Uterus (tissue), 4 donors: ENCODE data around the gene LGSN. TPM values are rescaled to one million over a fixed set of nuclear protein-coding genes. Genes with fewer than 3 reads are reported as not detected.
"Not testable (repeated sequence)": the region's sequence is repeated elsewhere in the genome, so short reads cannot be mapped to it uniquely, and the experiment has no call there.

Source experiments
- DNase-seq, 2 donors: peaks; one replicate each; pipeline ENCODE4 v3.0.0-alpha.2; 2019 to 2020
- H3K27ac ChIP-seq, 2 donors: fragments of 200-600 bp; sonication (generic); 1 replicate in 1 of 2; 2 replicates in 1 of 2; pipeline ENCODE4 v1.5.1; 2016 to 2018
- H3K27me3 ChIP-seq, 2 donors: fragments of 200-600 bp; sonication (generic); one replicate each; pipeline ENCODE4 v1.5.1; 2018 to 2019; ENCODE audit warnings: control low read depth in 1 of 2
- H3K36me3 ChIP-seq, 2 donors: fragments of 200-600 bp; sonication (generic); one replicate each; pipeline ENCODE4 v1.5.1; 2019; ENCODE audit warnings: control low read depth in 1 of 2
- H3K4me1 ChIP-seq, 2 donors: fragments of 200-600 bp; sonication (generic); one replicate each; pipeline ENCODE4 v1.5.1; 2018 to 2019; ENCODE audit warnings: control low read depth in 1 of 2
- H3K4me3 ChIP-seq, 2 donors: fragments of 200-600 bp; sonication (generic); 1 replicate in 1 of 2; 2 replicates in 1 of 2; pipeline ENCODE4 v1.5.1; 2018 to 2019; ENCODE audit warnings: mild to moderate bottlenecking in 1 of 2
- H3K9me3 ChIP-seq, 2 donors: fragments of 200-600 bp; sonication (generic); one replicate each; pipeline ENCODE4 v1.5.1; 2019; ENCODE audit warnings: control low read depth in 1 of 2
- CTCF ChIP-seq, 4 experiments: fragments of 200-600 bp in 2 of 4; fragments of 450-650 bp in 2 of 4; sonication (generic) in 2 of 4; IDR thresholded peaks; one replicate each; pipeline ENCODE4 v1.5.1; 2016 to 2019; ENCODE audit warnings: antibody characterized with exemption in 4 of 4, mild to moderate bottlenecking in 2 of 4, moderate library complexity in 1 of 4
- POLR2A ChIP-seq, 2 donors: fragments of 450-650 bp; IDR thresholded peaks; one replicate each; pipeline ENCODE4 v1.6.1; 2016; ENCODE audit warnings: antibody characterized with exemption in 2 of 2, mild to moderate bottlenecking in 1 of 2, moderate library complexity in 1 of 2
- intact Hi-C: fragments of 100-400 bp; cut with DNase I; formaldehyde crosslinking; loops from one replicate; pipeline ENCODE4 v1.15.1; 2023; ENCODE audit warnings: low total_unique reads
- small RNA-seq: library from RNA; depleted of rRNA; stranded (forward); fragments of <200 nt; gene quantifications from one replicate; pipeline ENCODE3, GENCODE V24; 2016
- total RNA-seq, 4 donors: library from RNA; depleted of rRNA in 3 of 4; stranded (reverse); fragments of >200 nt in 3 of 4; gene quantifications; one replicate each; pipeline versions ENCODE4 v1.1.0 to v1.2.4, GENCODE V29; 2014 to 2023
- donor health status: DM: yes; HTN: yes; CAD: no.

The LGSN gene
- total RNA-seq, 4 donors from 2014 or later: 0.41 TPM; not detected in 3

GRCh38 chr6:63245909-63246308, 73.9 kb downstream of the LGSN start:
- no peak for DNase-seq
- intact Hi-C loops: no loop called here

GRCh38 chr6:63245420-63245819, 74.4 kb downstream of the LGSN start:
- Histone ChIP-seq H3K36me3 (no peaks in the 10 kb centered on the region), H3K27me3 (no peaks in the 10 kb centered on the region), H3K4me3 (no peak overlapping the region), H3K27ac (no peak overlapping the region), H3K9me3 (no peaks in the 10 kb centered on the region), H3K4me1 (no peaks in the 10 kb centered on the region)
- DNase-seq: no peak
- TF ChIP-seq CTCF (IDR thresholded peaks at IDR 0.05) (no peak), POLR2A (IDR thresholded peaks at IDR 0.05) (no peak)
- intact Hi-C loops: no loop called here

More at GRCh38 chr6:63245909-63246308, 73.9 kb downstream of the LGSN start:
- H3K27me3 ChIP-seq: no peaks in the 10 kb centered on the region
- no peak overlapping the region for H3K4me3 ChIP-seq
- H3K36me3 ChIP-seq: no peaks in the 10 kb centered on the region
- no peaks in the 10 kb centered on the region for H3K4me1 ChIP-seq
- no peaks in the 10 kb centered on the region for H3K9me3 ChIP-seq
- TF ChIP-seq POLR2A (IDR thresholded peaks at IDR 0.05) (no peak), CTCF (IDR thresholded peaks at IDR 0.05) (no peak)
- no peak overlapping the region for H3K27ac ChIP-seq

GRCh38 chr6:63236398-63236817, 83.4 kb downstream of the LGSN start:
- H3K9me3 ChIP-seq: no peaks in the 10 kb centered on the region
- no peaks in the 10 kb centered on the region for H3K4me1 ChIP-seq
- no peak for DNase-seq
- intact Hi-C loops: no loop called here
- no peak overlapping the region for H3K4me3 ChIP-seq
- H3K27ac ChIP-seq: no peak overlapping the region
- TF ChIP-seq POLR2A (IDR thresholded peaks at IDR 0.05): no peak
- no peak for TF ChIP-seq CTCF (IDR thresholded peaks at IDR 0.05)
- no peaks in the 10 kb centered on the region for H3K36me3 ChIP-seq
- no peaks in the 10 kb centered on the region for H3K27me3 ChIP-seq

- H3K27ac ChIP-seq, DNase-seq, H3K36me3 ChIP-seq, H3K4me1 ChIP-seq, H3K4me3 ChIP-seq, H3K27me3 ChIP-seq, intact Hi-C loops, H3K9me3 ChIP-seq: not testable (repeated sequence)
Observed at GRCh38 chr6:63230511-63230910, 89.3 kb downstream of the LGSN start.

GRCh38 chr6:63230027-63230426, 89.8 kb downstream of the LGSN start:
- DNase-seq, H3K36me3 ChIP-seq, H3K4me3 ChIP-seq, H3K27me3 ChIP-seq, intact Hi-C loops, H3K27ac ChIP-seq, H3K4me1 ChIP-seq, H3K9me3 ChIP-seq: not testable (repeated sequence)

- H3K4me3 ChIP-seq, H3K36me3 ChIP-seq, intact Hi-C loops, H3K27ac ChIP-seq, H3K4me1 ChIP-seq, DNase-seq, H3K27me3 ChIP-seq, H3K9me3 ChIP-seq: not testable (repeated sequence)
Observed at GRCh38 chr6:63227928-63228894, 91.6 kb downstream of the LGSN start.

- H3K36me3 ChIP-seq, H3K27me3 ChIP-seq, H3K9me3 ChIP-seq, intact Hi-C loops, H3K4me3 ChIP-seq, DNase-seq, H3K4me1 ChIP-seq, H3K27ac ChIP-seq: not testable (repeated sequence)
Observed at GRCh38 chr6:63225987-63226386, 93.8 kb downstream of the LGSN start.

Small RNA genes lying within 50 kb of the gene (small RNA-seq; reads per million reads assigned to genes)
- gene SPTLC1P3: not detected

Other genes starting within 250 kb of the LGSN start
- gene FKBP1C, start 108.5 kb downstream of the LGSN start, total RNA-seq: under 1 TPM in 1 of 4 donors, not detected in 3; 0.29 TPM